SU-DHL-6 (cell line): ENCODE results near the gene ATP9A.

ENCODE experiments used
- CTCF ChIP-seq: fragments of 200-600 bp; sonication (generic); IDR thresholded peaks from one replicate; pipeline ENCODE4 v1.5.1; 2017; ENCODE audit warnings: antibody characterized with exemption, mild to moderate bottlenecking, low read length, moderate library complexity; ENCODE audit not compliant: insufficient read depth, poor library complexity, severe bottlenecking
- EZH2phosphoT487 ChIP-seq: fragments of 200-600 bp; sonication (generic), shearing (Covaris generic); conservative IDR thresholded peaks from 2 replicates; pipeline ENCODE4 v1.6.1; 2018; ENCODE audit warnings: mild to moderate bottlenecking, antibody characterized with exemption, low read length, moderate library complexity, mixed read lengths

GRCh38 chr20:51574248-51575033 lies 193.7 kb downstream of the ATP9A start:
- TF ChIP-seq CTCF (no peak), EZH2phosphoT487 (no peak)
